ENCODE results near the gene BRCA2. TPM values are rescaled to one million over a fixed set of nuclear protein-coding genes. Genes with fewer than 3 reads are reported as not detected.

The BRCA2 gene
- polyA plus RNA-seq, result 3.4 TPM
- long read RNA-seq, donor 1, result 0 reads
- long read RNA-seq, donor 2, result 0 reads
- long read RNA-seq, donor 3, result 0 reads
- long read RNA-seq, donor 4, result 0 reads
- long read RNA-seq, donor 5, result 0 reads
- long read RNA-seq, donor 6, partial matches to known transcripts, result 19 of 19 reads
- long read RNA-seq, donor 6, other reads (novel, unspliced or antisense), result 0 of 19 reads
- long read RNA-seq, donor 7, result 0 reads
- long read RNA-seq, donor 8, partial matches to known transcripts, result 0 of 1 reads
- long read RNA-seq, donor 8, other reads (novel, unspliced or antisense), result 0 of 1 reads
- long read RNA-seq, donor 9, result 0 reads
- long read RNA-seq, donor 10, result 0 reads
- long read RNA-seq, donor 11, result 0 reads

- Histone ChIP-seq H3K36me3 (ENCODE audit: control insufficient read depth, insufficient read depth, low read length) (no peaks in the 10 kb centered on the region), H3K27me3 (ENCODE audit: control insufficient read depth, insufficient read depth, low read length) (no peaks in the 10 kb centered on the region), H3K27ac (ENCODE audit: low read length) (peak within 1 kb of the TSS; percentile 91), H3K9me3 (ENCODE audit: control insufficient read depth, low read depth, low read length) (no peaks in the 10 kb centered on the region), H3K4me1 (ENCODE audit: control insufficient read depth, insufficient read depth, low read length) (peaks cover 3% of the 10 kb centered on the region), H3K4me3 (ENCODE audit: low read length) (peak within 1 kb of the TSS; percentile 74)
- no CpG with 5 or more reads among the region's 60 CpGs for WGBS (ENCODE audit: insufficient coverage, low lambda C conversion rate)
- peak; percentile 92 for DNase-seq
Observed at GRCh38 chr13:32315238-32316027, at the start of gene BRCA2, which contains the start of gene ZAR1L. BRCA2 (plus strand) TSS chr13:32315508; CDS start chr13:32316461, 953 bp downstream. ZAR1L (minus strand) TSS chr13:32315363; CDS start chr13:32311925, 3,438 bp downstream.

- peaks cover 3% of the 10 kb centered on the region for H3K36me3 ChIP-seq (ENCODE audit: control insufficient read depth, insufficient read depth, low read length)
- no peak overlapping the region for H3K27ac ChIP-seq (ENCODE audit: low read length)
- H3K27me3 ChIP-seq (ENCODE audit: control insufficient read depth, insufficient read depth, low read length), result no peaks in the 10 kb centered on the region
- peaks cover 11% of the 10 kb centered on the region for H3K4me1 ChIP-seq (ENCODE audit: control insufficient read depth, insufficient read depth, low read length)
- no peak for DNase-seq
- WGBS (ENCODE audit: insufficient coverage, low lambda C conversion rate), result no CpG with 5 or more reads among the region's 2 CpGs
- H3K9me3 ChIP-seq (ENCODE audit: control insufficient read depth, low read depth, low read length), result no peaks in the 10 kb centered on the region
- H3K4me3 ChIP-seq (ENCODE audit: low read length), result no peak overlapping the region
Observed at GRCh38 chr13:32265726-32266125, 49.6 kb upstream of the BRCA2 start.

- Histone ChIP-seq H3K27ac (ENCODE audit: low read length) (no peak overlapping the region), H3K27me3 (ENCODE audit: control insufficient read depth, insufficient read depth, low read length) (no peaks in the 10 kb centered on the region), H3K4me3 (ENCODE audit: low read length) (no peak overlapping the region), H3K9me3 (ENCODE audit: control insufficient read depth, low read depth, low read length) (no peaks in the 10 kb centered on the region), H3K36me3 (ENCODE audit: control insufficient read depth, insufficient read depth, low read length) (peaks cover 3% of the 10 kb centered on the region), H3K4me1 (ENCODE audit: control insufficient read depth, insufficient read depth, low read length) (peaks cover 7% of the 10 kb centered on the region)
- 29% methylated on average over 1 of the region's 1 CpG for WGBS (ENCODE audit: insufficient coverage, low lambda C conversion rate)
- DNase-seq, result no peak
Observed at GRCh38 chr13:32266130-32266529, 49.2 kb upstream of the BRCA2 start.

GRCh38 chr13:32267836-32268439 is 47.4 kb upstream of the BRCA2 start:
- peak in 1 of 2 donors; percentile 38 for DNase-seq
- Histone ChIP-seq H3K27me3 (ENCODE audit: control insufficient read depth, insufficient read depth, low read length) (no peaks in the 10 kb centered on the region), H3K36me3 (ENCODE audit: control insufficient read depth, insufficient read depth, low read length) (peaks cover 3% of the 10 kb centered on the region), H3K9me3 (ENCODE audit: control insufficient read depth, low read depth, low read length) (no peaks in the 10 kb centered on the region), H3K27ac (ENCODE audit: low read length) (no peak overlapping the region), H3K4me1 (ENCODE audit: control insufficient read depth, insufficient read depth, low read length) (no peaks in the 10 kb centered on the region), H3K4me3 (ENCODE audit: low read length) (no peak overlapping the region)
- 85% methylated on average over 4 of the region's 7 CpGs for WGBS (ENCODE audit: insufficient coverage, low lambda C conversion rate)

GRCh38 chr13:32272021-32272683 is 43.2 kb upstream of the BRCA2 start:
- no peak overlapping the region for H3K27ac ChIP-seq (ENCODE audit: low read length)
- WGBS (ENCODE audit: insufficient coverage, low lambda C conversion rate), result 80% methylated on average over 1 of the region's 4 CpGs

GRCh38 chr13:32277839-32278238 is 37.5 kb upstream of the BRCA2 start:
- Histone ChIP-seq H3K4me1 (ENCODE audit: control insufficient read depth, insufficient read depth, low read length) (no peaks in the 10 kb centered on the region), H3K27me3 (ENCODE audit: control insufficient read depth, insufficient read depth, low read length) (no peaks in the 10 kb centered on the region), H3K36me3 (ENCODE audit: control insufficient read depth, insufficient read depth, low read length) (no peaks in the 10 kb centered on the region), H3K9me3 (ENCODE audit: control insufficient read depth, low read depth, low read length) (no peaks in the 10 kb centered on the region), H3K27ac (ENCODE audit: low read length) (no peak overlapping the region), H3K4me3 (ENCODE audit: low read length) (no peak overlapping the region)
- WGBS (ENCODE audit: insufficient coverage, low lambda C conversion rate), result no CpG with 5 or more reads among the region's 1 CpG
- DNase-seq, result no peak

More at GRCh38 chr13:32272021-32272683, 43.2 kb upstream of the BRCA2 start:
- H3K4me1 ChIP-seq (ENCODE audit: control insufficient read depth, insufficient read depth, low read length), result no peaks in the 10 kb centered on the region
- no peaks in the 10 kb centered on the region for H3K9me3 ChIP-seq (ENCODE audit: control insufficient read depth, low read depth, low read length)
- no peak overlapping the region for H3K4me3 ChIP-seq (ENCODE audit: low read length)
- H3K36me3 ChIP-seq (ENCODE audit: control insufficient read depth, insufficient read depth, low read length), result peaks cover 3% of the 10 kb centered on the region
- no peaks in the 10 kb centered on the region for H3K27me3 ChIP-seq (ENCODE audit: control insufficient read depth, insufficient read depth, low read length)
- no peak for DNase-seq

GRCh38 chr13:32278426-32278825 is 36.9 kb upstream of the BRCA2 start:
- no peak for DNase-seq
- H3K4me3 ChIP-seq (ENCODE audit: low read length), result no peak overlapping the region
- no peaks in the 10 kb centered on the region for H3K36me3 ChIP-seq (ENCODE audit: control insufficient read depth, insufficient read depth, low read length)
- no peaks in the 10 kb centered on the region for H3K4me1 ChIP-seq (ENCODE audit: control insufficient read depth, insufficient read depth, low read length)
- no peaks in the 10 kb centered on the region for H3K27me3 ChIP-seq (ENCODE audit: control insufficient read depth, insufficient read depth, low read length)
- no peaks in the 10 kb centered on the region for H3K9me3 ChIP-seq (ENCODE audit: control insufficient read depth, low read depth, low read length)
- WGBS (ENCODE audit: insufficient coverage, low lambda C conversion rate), result 100% methylated on average over 2 of the region's 3 CpGs
- no peak overlapping the region for H3K27ac ChIP-seq (ENCODE audit: low read length)

GRCh38 chr13:32281096-32281495 is 34.2 kb upstream of the BRCA2 start:
- H3K27me3 ChIP-seq (ENCODE audit: control insufficient read depth, insufficient read depth, low read length), result no peaks in the 10 kb centered on the region
- H3K9me3 ChIP-seq (ENCODE audit: control insufficient read depth, low read depth, low read length), result no peaks in the 10 kb centered on the region
- no peak overlapping the region for H3K4me3 ChIP-seq (ENCODE audit: low read length)
- no peak overlapping the region for H3K27ac ChIP-seq (ENCODE audit: low read length)
- no peaks in the 10 kb centered on the region for H3K4me1 ChIP-seq (ENCODE audit: control insufficient read depth, insufficient read depth, low read length)
- 43% methylated on average over 1 of the region's 1 CpG for WGBS (ENCODE audit: insufficient coverage, low lambda C conversion rate)
- DNase-seq, result no peak
- no peaks in the 10 kb centered on the region for H3K36me3 ChIP-seq (ENCODE audit: control insufficient read depth, insufficient read depth, low read length)

- Histone ChIP-seq H3K27me3 (ENCODE audit: control insufficient read depth, insufficient read depth, low read length) (no peaks in the 10 kb centered on the region), H3K4me3 (ENCODE audit: low read length) (no peak overlapping the region), H3K9me3 (ENCODE audit: control insufficient read depth, low read depth, low read length) (no peaks in the 10 kb centered on the region), H3K36me3 (ENCODE audit: control insufficient read depth, insufficient read depth, low read length) (no peaks in the 10 kb centered on the region), H3K27ac (ENCODE audit: low read length) (no peak overlapping the region), H3K4me1 (ENCODE audit: control insufficient read depth, insufficient read depth, low read length) (no peaks in the 10 kb centered on the region)
- DNase-seq, result no peak
- no CpG with 5 or more reads among the region's 2 CpGs for WGBS (ENCODE audit: insufficient coverage, low lambda C conversion rate)
Observed at GRCh38 chr13:32282096-32282711, 33.1 kb upstream of the BRCA2 start.

All from large intestine (tissue), 12 donors.